WERI-Rb-1 (cell line): ENCODE data around the gene SVIL.
"Not testable (repeated sequence)": the region's sequence is repeated elsewhere in the genome, so short reads cannot be mapped to it uniquely, and the experiment has no call there.

Experiments used
- DNase-seq: peaks from one replicate; pipeline ENCODE4 v3.0.0-alpha.2; 2020
- H3K27ac ChIP-seq: fragments of 250-450 bp; sonication (Bioruptor Pico); 2 replicates; pipeline ENCODE4 v1.5.1; 2020; ENCODE audit warnings: mild to moderate bottlenecking, moderate library complexity
- H3K27me3 ChIP-seq: fragments of 250-450 bp; sonication (Bioruptor Pico); 2 replicates; pipeline ENCODE4 v1.5.1; 2021; ENCODE audit warnings: mild to moderate bottlenecking, low read depth, moderate library complexity; ENCODE audit not compliant: insufficient read depth, severe bottlenecking
- H3K36me3 ChIP-seq: fragments of 250-450 bp; sonication (Bioruptor Pico); 2 replicates; pipeline ENCODE4 v1.5.1; 2020; ENCODE audit warnings: mild to moderate bottlenecking, moderate library complexity
- H3K4me3 ChIP-seq: 2 replicates; pipeline ENCODE4 v1.5.1; 2011; ENCODE audit warnings: low read depth, mild to moderate bottlenecking, control low read depth, low read length
- H3K9me3 ChIP-seq: fragments of 250-450 bp; sonication (Bioruptor Pico); 2 replicates; pipeline ENCODE4 v1.5.1; 2021; ENCODE audit warnings: mild to moderate bottlenecking, moderate library complexity; ENCODE audit not compliant: severe bottlenecking
- TF ChIP-seq, protein P1 (sequence below): IDR thresholded peaks from 2 replicates; pipeline ENCODE4 v1.5.1; 2011; ENCODE audit warnings: low read depth, mild to moderate bottlenecking, control low read depth, inconsistent platforms, low read length

Gene SVIL

DNA sequence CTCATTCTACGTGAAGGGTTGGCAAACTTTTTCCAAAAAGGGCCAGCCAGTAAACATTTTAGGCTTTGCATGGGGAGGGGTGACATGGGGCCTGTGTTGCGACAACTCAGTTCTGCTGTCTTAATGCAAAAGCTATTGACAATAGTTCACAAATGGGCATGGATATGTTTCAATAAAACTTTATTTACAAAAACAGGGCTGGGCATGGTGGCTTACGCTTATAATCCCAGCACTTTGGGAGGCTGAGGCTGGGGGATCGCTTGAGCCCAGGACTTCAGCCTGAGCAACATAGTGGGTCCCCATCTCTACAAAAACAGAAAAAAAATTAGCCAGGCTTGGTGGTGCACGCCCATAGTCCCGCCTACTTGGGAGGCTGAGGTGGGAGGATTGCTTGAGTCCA is 141.1 kb downstream of the SVIL start:
- H3K9me3 ChIP-seq, result no peaks in the 10 kb centered on the region
- no peak for DNase-seq
- no peak overlapping the region for H3K27ac ChIP-seq
- no peak overlapping the region for H3K4me3 ChIP-seq
- TF ChIP-seq, protein P1, sequence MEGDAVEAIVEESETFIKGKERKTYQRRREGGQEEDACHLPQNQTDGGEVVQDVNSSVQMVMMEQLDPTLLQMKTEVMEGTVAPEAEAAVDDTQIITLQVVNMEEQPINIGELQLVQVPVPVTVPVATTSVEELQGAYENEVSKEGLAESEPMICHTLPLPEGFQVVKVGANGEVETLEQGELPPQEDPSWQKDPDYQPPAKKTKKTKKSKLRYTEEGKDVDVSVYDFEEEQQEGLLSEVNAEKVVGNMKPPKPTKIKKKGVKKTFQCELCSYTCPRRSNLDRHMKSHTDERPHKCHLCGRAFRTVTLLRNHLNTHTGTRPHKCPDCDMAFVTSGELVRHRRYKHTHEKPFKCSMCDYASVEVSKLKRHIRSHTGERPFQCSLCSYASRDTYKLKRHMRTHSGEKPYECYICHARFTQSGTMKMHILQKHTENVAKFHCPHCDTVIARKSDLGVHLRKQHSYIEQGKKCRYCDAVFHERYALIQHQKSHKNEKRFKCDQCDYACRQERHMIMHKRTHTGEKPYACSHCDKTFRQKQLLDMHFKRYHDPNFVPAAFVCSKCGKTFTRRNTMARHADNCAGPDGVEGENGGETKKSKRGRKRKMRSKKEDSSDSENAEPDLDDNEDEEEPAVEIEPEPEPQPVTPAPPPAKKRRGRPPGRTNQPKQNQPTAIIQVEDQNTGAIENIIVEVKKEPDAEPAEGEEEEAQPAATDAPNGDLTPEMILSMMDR, result no peak
- no peaks in the 10 kb centered on the region for H3K27me3 ChIP-seq
- H3K36me3 ChIP-seq, result no peaks in the 10 kb centered on the region

DNA sequence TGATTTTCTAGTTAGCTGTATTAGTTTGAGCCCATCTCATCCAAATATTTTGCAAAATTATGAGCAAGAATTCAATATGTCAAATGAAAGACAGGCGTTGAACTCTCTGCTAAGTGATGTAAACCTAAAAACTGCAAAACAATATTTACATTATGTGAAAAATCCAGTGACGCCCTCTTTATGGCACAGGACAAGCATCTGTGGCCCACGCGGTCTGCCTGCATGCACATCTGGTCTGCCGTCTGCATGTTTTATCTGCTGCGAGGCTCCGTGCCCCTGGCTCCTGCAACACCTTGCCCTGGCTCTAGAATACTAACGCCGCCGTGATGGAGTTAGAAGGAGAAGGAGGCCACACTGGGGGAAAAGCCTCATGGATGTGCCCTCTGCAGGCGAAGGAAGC is 142.0 kb downstream of the SVIL start:
- Histone ChIP-seq H3K27ac (no peak overlapping the region), H3K9me3 (no peaks in the 10 kb centered on the region)

DNA sequence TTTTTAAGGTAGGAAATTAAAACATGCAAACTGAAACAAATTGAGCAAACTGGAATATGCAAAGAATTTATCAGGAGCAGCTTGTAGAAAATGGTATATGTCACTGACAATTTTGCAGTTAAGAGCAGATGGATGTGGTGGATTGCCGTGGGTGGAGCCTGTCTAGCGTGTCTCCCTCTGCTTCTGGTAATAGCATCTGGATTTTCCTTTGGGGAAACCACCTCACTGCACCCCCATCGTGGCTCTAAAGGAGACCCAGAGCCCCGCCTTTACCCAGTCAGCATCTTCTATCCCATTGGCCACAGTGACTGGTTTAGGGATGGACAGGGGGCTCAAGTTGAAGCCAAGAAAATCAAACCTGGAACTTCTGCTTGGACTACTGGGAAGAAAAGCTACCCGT is 142.9 kb downstream of the SVIL start:
- H3K4me3 ChIP-seq, result no peak overlapping the region
- no peaks in the 10 kb centered on the region for H3K27me3 ChIP-seq
- no peaks in the 10 kb centered on the region for H3K9me3 ChIP-seq
- H3K36me3 ChIP-seq, result no peaks in the 10 kb centered on the region
- DNase-seq, result no peak
- TF ChIP-seq, protein P1, result no peak
- no peak overlapping the region for H3K27ac ChIP-seq

More for the DNA sequence above, 142.0 kb downstream of the SVIL start:
- no peak overlapping the region for H3K4me3 ChIP-seq
- DNase-seq, result no peak
- no peaks in the 10 kb centered on the region for H3K36me3 ChIP-seq
- TF ChIP-seq, protein P1, result no peak
- H3K27me3 ChIP-seq, result no peaks in the 10 kb centered on the region

DNA sequence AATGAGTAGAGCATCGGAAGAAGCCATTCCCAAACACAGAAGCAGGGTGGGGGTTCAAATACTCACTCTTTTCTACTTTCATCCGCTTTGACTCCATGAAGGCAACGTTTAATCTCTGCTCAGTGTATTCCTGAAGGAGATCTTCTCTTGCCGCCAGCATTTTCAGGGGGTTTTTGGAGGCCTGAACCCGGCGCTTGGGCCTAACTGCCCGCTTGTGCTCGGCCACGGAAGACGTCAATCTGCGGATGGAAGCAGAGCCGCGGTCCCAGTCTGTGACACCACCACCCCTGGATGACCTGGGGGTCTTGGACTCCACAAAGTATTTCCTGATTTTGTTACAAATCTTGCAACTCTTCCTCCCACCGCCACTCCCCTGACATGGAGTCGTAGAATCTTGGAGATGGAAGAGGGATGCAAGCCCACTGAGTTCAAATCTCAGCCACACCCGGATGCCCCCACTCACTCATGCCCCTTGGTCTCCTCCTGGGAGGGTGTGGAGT is 143.9 kb downstream of the SVIL start:
- not testable (repeated sequence) for DNase-seq, H3K27me3 ChIP-seq, H3K9me3 ChIP-seq, H3K27ac ChIP-seq, H3K4me3 ChIP-seq, H3K36me3 ChIP-seq

DNA sequence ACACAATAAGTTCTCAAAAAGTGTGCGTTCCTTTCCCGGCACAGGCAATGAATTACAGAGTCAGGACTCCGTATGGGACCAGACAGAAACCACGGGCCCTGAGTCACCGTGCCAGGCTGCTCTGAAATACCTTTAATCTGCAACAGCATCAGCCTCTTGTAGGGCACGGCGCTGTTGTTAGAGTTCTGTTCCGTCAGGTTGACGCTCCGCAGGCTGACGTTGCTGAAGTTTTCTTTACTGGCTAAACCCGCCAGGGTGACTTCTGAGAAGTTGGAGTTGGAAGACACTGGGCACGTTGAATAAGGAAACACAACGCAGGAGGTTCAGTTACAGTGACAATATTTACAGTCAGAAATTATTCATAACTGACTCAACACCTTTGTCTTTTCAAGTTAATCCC is 146.3 kb downstream of the SVIL start:
- not testable (repeated sequence) for H3K36me3 ChIP-seq, H3K27me3 ChIP-seq, H3K4me3 ChIP-seq, H3K27ac ChIP-seq, H3K9me3 ChIP-seq, DNase-seq

DNA sequence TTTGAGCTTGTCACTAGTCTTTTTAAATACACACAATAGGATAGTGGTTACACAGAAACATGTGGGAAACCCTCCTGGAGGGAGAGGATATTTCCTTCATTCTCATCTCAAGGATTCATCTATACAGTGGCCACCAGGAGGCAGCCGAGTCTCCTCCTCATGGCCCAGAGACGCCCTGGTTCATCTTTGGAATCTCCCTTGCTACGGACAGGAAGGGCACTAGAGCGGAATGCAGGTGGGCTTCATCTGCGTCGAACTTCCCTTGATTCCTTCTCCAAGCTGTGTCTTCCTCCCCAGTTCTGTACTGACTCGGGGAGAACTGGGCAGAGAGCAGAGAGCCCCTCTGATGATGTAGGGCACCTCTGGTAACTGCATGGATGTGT is 146.9 kb downstream of the SVIL start:
- H3K4me3 ChIP-seq, H3K9me3 ChIP-seq, H3K27ac ChIP-seq, DNase-seq, H3K27me3 ChIP-seq, H3K36me3 ChIP-seq: not testable (repeated sequence)
- TF ChIP-seq, protein P1, result 0 out of 2 replicates have a peak, but pooled peaks have one; percentile 5

DNA sequence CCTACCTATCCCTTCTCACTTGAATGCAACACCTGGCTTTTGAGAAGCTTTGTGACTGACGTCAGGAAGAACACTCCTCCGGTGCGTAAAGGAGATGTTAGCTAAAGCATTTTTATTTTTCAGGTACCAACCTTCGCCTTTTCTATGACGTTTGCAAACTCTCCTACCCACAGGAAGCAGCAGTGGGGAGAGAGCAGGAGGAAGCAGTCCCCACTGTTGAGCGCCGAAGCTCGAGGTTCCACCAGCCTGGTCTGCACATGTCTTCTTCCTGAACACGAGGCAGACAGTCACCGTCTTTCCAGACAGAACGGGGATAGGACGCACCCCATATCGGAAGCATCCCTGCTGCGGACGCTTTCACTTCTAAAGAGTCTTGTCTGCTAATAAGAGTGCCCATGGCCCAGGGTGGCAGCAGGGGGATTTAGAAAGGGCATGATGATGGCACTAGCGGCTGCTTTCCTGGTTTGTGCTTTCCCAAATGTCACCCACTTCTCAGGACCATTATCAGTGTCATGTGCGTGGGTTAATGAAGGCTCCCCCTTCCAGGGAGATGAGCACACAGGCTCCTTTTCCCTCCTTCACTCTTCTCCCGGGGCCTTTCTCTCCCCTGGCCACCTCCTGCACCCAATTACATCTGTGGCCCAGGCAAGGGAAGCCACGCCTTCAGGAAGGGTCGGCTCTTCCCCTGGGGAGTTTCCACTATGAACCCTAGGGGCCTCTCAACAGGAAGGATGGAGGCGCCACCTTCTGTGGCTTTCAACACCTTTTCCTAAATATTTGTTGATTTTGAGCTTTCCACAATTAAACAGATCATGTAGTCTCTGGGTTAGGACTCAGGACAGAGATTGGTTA is 147.5 kb downstream of the SVIL start:
- not testable (repeated sequence) for H3K4me3 ChIP-seq, H3K27me3 ChIP-seq, H3K36me3 ChIP-seq, H3K27ac ChIP-seq, H3K9me3 ChIP-seq, DNase-seq
